ENCODE measurements around the gene ANKRD33B. TPM values are rescaled to one million over a fixed set of nuclear protein-coding genes. Genes with fewer than 3 reads are reported as not detected.
A peak's percentile ranks its signal among the peaks of the same experiment; 100 is the strongest.
"Not testable (repeated sequence)": the region's sequence is repeated elsewhere in the genome, so short reads cannot be mapped to it uniquely, and the experiment has no call there.

ANKRD33B gene
- total RNA-seq, 3 donors from 2014 or later (not counting 1 experiment from before 2014, with no cell fraction given) = 2.4 to 4.3 (median 3.9) TPM

GRCh38 chr5:10601246-10602030, 37.6 kb downstream of the ANKRD33B start:
- Histone ChIP-seq H3K4me3 (ENCODE audit: low read length) (no peak overlapping the region), H3K4me1 (ENCODE audit: control insufficient read depth, insufficient read depth, low read length) (no peaks in the 10 kb centered on the region), H3K27ac (ENCODE audit: low read length) (no peak overlapping the region), H3K9me3 (ENCODE audit: control insufficient read depth, insufficient read depth, low read length) (no peaks in the 10 kb centered on the region), H3K27me3 (ENCODE audit: control insufficient read depth, insufficient read depth, low read length) (no peaks in the 10 kb centered on the region), H3K36me3 (ENCODE audit: control insufficient read depth, insufficient read depth, low read length) (no peaks in the 10 kb centered on the region)
- TF ChIP-seq CTCF (IDR thresholded peaks at IDR 0.05) = no peak
- 70% methylated on average over 19 of the region's 19 CpGs for WGBS (ENCODE audit: insufficient coverage)
- Mint-ChIP-seq H3K27ac (no peak overlapping the region), H3K9me3 (no peaks in the 10 kb centered on the region), H3K36me3 (no peaks in the 10 kb centered on the region), H3K4me3 (no peak overlapping the region), H3K4me1 (peaks cover under 1 to 7% of the 10 kb centered on the region in 2 donors), H3K27me3 (ENCODE audit: low read depth in 2 of 2) (peaks cover 0 to 3% of the 10 kb centered on the region in 2 donors)
- intact Hi-C loops (cut with micrococcal nuclease) = no loop called here
- DNase-seq = no peak
- no peak for ATAC-seq

- ATAC-seq = no peak
- H3K4me3 Mint-ChIP-seq = no peak overlapping the region
- WGBS (ENCODE audit: insufficient coverage) = 90% methylated on average over 15 of the region's 15 CpGs
- intact Hi-C loops (cut with micrococcal nuclease) = no loop called here
- H3K27me3 Mint-ChIP-seq (ENCODE audit: low read depth in 2 of 2) = peaks cover 0 to 3% of the 10 kb centered on the region in 2 donors
- no peaks in the 10 kb centered on the region for H3K27me3 ChIP-seq (ENCODE audit: control insufficient read depth, insufficient read depth, low read length)
- H3K4me3 ChIP-seq (ENCODE audit: low read length) = no peak overlapping the region
- H3K27ac ChIP-seq (ENCODE audit: low read length) = no peak overlapping the region
- no peaks in the 10 kb centered on the region for H3K36me3 Mint-ChIP-seq
- no peaks in the 10 kb centered on the region for H3K9me3 ChIP-seq (ENCODE audit: control insufficient read depth, insufficient read depth, low read length)
- H3K27ac Mint-ChIP-seq = no peak overlapping the region
- DNase-seq = no peak
- TF ChIP-seq CTCF (IDR thresholded peaks at IDR 0.05) = no peak
- peaks cover 4% of the 10 kb centered on the region for H3K4me1 ChIP-seq (ENCODE audit: control insufficient read depth, insufficient read depth, low read length)
- peaks cover 4 to 12% of the 10 kb centered on the region in 2 donors for H3K4me1 Mint-ChIP-seq
- H3K9me3 Mint-ChIP-seq = no peaks in the 10 kb centered on the region
- no peaks in the 10 kb centered on the region for H3K36me3 ChIP-seq (ENCODE audit: control insufficient read depth, insufficient read depth, low read length)
Measured at GRCh38 chr5:10602031-10602806, 38.3 kb downstream of the ANKRD33B start.

- H3K27me3 Mint-ChIP-seq (ENCODE audit: low read depth in 2 of 2) = peaks cover 0 to 3% of the 10 kb centered on the region in 2 donors
Measured at GRCh38 chr5:10604975-10605374, 41.1 kb downstream of the ANKRD33B start.

GRCh38 chr5:10606632-10607022, 42.8 kb downstream of the ANKRD33B start:
- H3K4me1 Mint-ChIP-seq = peaks cover 16 to 18% of the 10 kb centered on the region in 2 donors
- intact Hi-C loops (cut with micrococcal nuclease); H3K36me3 ChIP-seq (ENCODE audit: control insufficient read depth, insufficient read depth, low read length); H3K4me3 ChIP-seq (ENCODE audit: low read length); H3K9me3 ChIP-seq (ENCODE audit: control insufficient read depth, insufficient read depth, low read length); H3K27ac ChIP-seq (ENCODE audit: low read length); H3K36me3 Mint-ChIP-seq; H3K4me3 Mint-ChIP-seq; H3K9me3 Mint-ChIP-seq; DNase-seq; H3K27me3 ChIP-seq (ENCODE audit: control insufficient read depth, insufficient read depth, low read length); ATAC-seq; H3K27me3 Mint-ChIP-seq (ENCODE audit: low read depth in 2 of 2): not testable (repeated sequence)
- 89% methylated on average over 9 of the region's 9 CpGs for WGBS (ENCODE audit: insufficient coverage)
- H3K27ac Mint-ChIP-seq = peak overlapping the region in 1 of 2 donors; percentile 74
- H3K4me1 ChIP-seq (ENCODE audit: control insufficient read depth, insufficient read depth, low read length) = peaks cover 17% of the 10 kb centered on the region

More at GRCh38 chr5:10604975-10605374, 41.1 kb downstream of the ANKRD33B start:
- no peak overlapping the region for H3K27ac Mint-ChIP-seq
- H3K36me3 ChIP-seq (ENCODE audit: control insufficient read depth, insufficient read depth, low read length) = no peaks in the 10 kb centered on the region
- H3K9me3 Mint-ChIP-seq = no peaks in the 10 kb centered on the region
- no peak for TF ChIP-seq CTCF (IDR thresholded peaks at IDR 0.05)
- 88% methylated on average over 6 of the region's 6 CpGs for WGBS (ENCODE audit: insufficient coverage)
- no peaks in the 10 kb centered on the region for H3K27me3 ChIP-seq (ENCODE audit: control insufficient read depth, insufficient read depth, low read length)
- H3K4me3 Mint-ChIP-seq = no peak overlapping the region
- peaks cover 17% of the 10 kb centered on the region for H3K4me1 ChIP-seq (ENCODE audit: control insufficient read depth, insufficient read depth, low read length)
- H3K36me3 Mint-ChIP-seq = no peaks in the 10 kb centered on the region
- peaks cover 16 to 24% of the 10 kb centered on the region in 2 donors for H3K4me1 Mint-ChIP-seq
- ATAC-seq (no peak), DNase-seq (no peak)
- no peak overlapping the region for H3K27ac ChIP-seq (ENCODE audit: low read length)
- H3K9me3 ChIP-seq (ENCODE audit: control insufficient read depth, insufficient read depth, low read length) = no peaks in the 10 kb centered on the region
- no peak overlapping the region for H3K4me3 ChIP-seq (ENCODE audit: low read length)
- intact Hi-C loops (cut with micrococcal nuclease) = no loop called here
